LNCAP (cell line): Measurements from ENCODE around the gene KARS1.

Source experiments
- CTCF ChIP-seq: fragments of 450-650 bp; IDR thresholded peaks from 2 replicates; pipeline ENCODE4 v1.5.1; 2017; ENCODE audit warnings: mild to moderate bottlenecking

KARS1 gene

GRCh38 chr16:75660726-75661302, 13.3 kb upstream of the KARS1 start:
- TF ChIP-seq CTCF: no peak

DNA sequence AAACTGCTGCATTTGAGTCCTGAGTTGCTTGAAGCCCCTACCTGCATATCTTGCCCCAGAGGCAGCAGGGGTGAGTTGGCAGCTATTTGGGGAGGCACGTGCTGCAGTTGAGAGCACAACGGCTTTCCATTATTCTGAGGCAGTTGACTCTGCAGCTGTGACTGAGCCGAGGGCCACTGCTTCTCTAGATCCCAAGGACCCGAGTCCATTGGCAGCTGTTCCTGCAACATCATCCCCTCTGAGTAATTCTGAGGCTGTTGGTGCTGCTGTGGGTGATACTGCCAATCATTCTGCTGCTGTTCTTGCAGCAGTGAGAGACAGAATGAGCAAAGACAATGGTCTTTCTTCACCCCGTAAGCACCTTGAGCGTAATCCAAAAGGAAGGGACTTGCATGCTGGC, 12.9 kb upstream of the KARS1 start:
- no peak for TF ChIP-seq CTCF

DNA sequence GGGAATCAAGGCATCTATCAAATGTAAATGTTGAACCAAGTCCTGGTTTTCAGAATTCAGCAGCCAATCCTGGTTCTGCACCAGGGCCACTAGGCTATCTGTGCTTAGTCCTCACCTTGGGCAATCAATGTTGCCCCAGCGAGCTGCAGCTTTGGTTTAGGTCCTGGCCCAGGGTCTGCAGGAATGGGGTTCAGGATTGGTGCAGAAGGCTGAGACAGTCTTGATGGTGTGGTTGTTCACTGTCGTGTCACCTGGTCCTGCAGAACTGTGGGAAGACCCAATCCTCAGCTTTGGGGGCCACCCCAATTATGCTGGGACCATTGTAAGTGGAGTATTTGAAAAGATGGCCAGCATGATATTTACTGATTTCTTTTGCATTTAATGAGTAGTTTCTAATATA, 10.7 kb upstream of the KARS1 start:
- TF ChIP-seq CTCF: no peak

- TF ChIP-seq CTCF: no peak
These were observed 6.5 kb upstream of the KARS1 start for GRCh38 chr16:75653922-75654321.

DNA sequence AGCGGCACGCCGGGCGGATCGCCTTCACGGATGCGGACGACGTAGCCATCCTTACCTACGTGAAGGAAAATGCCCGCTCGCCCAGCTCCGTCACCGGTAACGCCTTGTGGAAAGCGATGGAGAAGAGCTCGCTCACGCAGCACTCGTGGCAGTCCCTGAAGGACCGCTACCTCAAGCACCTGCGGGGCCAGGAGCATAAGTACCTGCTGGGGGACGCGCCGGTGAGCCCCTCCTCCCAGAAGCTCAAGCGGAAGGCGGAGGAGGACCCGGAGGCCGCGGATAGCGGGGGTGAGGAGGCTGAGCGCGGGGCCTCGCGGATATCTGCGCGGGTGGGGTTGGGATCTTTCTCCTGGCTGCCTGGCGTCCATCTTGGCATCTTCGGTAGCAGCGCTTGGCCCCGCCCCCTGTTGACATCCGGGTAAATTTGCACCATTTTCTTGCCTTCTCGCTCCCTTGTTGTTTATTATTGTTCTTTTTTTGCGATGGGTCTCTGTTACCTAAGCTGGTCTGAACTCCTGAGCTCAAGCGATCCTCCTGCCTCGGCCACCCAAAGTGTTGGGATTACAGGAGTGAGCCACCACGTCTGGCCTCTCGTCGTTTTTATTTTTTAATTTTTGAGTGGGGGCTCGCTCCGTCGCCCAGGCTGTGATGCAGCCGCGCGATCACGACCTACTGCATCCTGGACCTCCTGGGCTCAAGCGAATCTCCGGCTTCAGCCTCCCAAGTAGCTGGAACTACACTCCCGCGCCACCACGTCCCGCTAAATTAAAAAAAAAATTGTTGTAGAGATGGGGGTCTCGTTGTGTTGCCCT, 1.0 kb upstream of the KARS1 start:
- no peak for TF ChIP-seq CTCF

DNA sequence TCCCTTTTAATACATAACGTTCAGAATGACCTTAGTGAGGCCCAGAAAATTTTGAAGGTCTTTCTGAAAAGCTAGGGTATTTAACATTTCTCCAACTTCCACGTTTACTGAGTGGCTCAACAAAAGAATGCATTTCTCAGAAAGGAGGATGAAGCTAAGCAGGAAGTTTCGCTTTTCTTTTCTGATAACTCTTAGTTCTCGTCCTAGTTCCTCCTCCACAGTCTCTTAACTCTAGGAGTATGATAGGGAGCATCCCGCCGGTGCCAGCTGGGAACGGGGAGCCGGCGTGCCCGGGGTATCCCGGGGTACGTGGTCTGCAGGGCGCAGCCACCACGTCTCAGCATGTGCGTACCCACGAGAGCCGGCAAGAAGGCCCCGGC, 363 bp downstream of the KARS1 start:
- TF ChIP-seq CTCF: no peak

DNA sequence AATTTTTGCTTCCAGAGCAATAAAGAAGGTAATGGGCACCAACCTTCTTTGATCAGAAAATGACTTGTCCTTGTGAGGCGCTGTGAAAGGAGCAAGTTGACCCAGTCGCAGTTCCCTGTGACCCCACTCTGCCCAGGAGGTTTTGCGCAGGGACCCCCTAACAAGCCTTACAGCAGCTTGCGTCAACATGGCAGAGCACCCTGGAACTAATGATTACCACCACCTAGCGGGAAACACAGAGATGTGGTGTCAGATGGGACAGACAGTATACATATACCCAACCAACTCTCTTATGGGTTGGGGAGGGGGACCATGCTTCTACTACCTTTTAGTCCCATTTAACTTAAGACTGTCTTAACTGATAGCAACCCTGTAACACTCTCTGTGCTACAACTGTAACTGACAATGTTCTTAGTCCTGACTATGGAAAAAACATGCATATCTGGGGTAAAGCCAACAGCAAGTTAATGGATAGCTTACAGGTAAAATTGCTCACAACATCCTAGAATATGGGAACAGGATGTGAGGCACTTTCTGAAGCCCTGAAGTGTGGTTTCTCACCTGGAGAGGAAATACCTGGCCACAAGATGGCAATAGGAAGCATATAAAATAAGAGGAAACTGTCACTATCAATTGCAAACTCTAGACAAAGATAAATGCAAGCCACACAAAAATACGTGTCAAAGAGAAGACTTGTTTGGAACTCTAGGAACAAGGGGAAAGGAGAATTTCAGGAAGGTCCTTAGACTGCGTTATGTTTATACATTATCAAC, 3.0 kb downstream of the KARS1 start:
- peak; percentile 52; the same call in 1 of the 2 replicates for TF ChIP-seq CTCF
